ENCODE measurements around the gene TBC1D8.

TBC1D8 gene

DNA sequence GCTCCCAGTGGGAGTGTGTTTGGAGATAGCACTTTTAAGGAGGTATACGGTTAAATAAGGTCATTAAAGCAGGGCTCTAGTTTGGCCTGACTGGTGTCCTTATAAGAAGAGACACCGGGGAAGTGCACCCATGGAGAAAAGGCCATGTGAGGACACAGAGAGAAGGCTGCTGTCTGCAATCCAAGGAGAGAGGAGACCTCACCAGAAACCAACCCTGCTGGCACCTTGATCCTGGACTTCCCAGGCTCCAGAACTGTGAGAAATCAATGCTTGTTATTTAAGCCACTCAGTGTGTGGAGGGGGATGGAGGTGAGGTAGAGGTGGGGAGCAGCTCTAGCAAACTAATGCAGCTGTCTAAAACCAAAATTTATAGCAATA lies 87.1 kb downstream of the TBC1D8 start:
- no peak for DNase-seq
- H3K27me3 ChIP-seq (ENCODE audit: insufficient read depth, low read depth, severe bottlenecking) = no peaks in the 10 kb centered on the region
- H3K27ac ChIP-seq = no peak overlapping the region
- H3K36me3 ChIP-seq = peaks cover 4% of the 10 kb centered on the region; the same call in 1 of the 2 replicates
- no peak overlapping the region for H3K4me3 ChIP-seq (ENCODE audit: low read depth, low read length)
- no peaks in the 10 kb centered on the region for H3K9me3 ChIP-seq (ENCODE audit: severe bottlenecking)
- TF ChIP-seq, protein P1, sequence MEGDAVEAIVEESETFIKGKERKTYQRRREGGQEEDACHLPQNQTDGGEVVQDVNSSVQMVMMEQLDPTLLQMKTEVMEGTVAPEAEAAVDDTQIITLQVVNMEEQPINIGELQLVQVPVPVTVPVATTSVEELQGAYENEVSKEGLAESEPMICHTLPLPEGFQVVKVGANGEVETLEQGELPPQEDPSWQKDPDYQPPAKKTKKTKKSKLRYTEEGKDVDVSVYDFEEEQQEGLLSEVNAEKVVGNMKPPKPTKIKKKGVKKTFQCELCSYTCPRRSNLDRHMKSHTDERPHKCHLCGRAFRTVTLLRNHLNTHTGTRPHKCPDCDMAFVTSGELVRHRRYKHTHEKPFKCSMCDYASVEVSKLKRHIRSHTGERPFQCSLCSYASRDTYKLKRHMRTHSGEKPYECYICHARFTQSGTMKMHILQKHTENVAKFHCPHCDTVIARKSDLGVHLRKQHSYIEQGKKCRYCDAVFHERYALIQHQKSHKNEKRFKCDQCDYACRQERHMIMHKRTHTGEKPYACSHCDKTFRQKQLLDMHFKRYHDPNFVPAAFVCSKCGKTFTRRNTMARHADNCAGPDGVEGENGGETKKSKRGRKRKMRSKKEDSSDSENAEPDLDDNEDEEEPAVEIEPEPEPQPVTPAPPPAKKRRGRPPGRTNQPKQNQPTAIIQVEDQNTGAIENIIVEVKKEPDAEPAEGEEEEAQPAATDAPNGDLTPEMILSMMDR (IDR thresholded peaks at IDR 0.05; ENCODE audit: low read depth, low read length) = no peak

DNA sequence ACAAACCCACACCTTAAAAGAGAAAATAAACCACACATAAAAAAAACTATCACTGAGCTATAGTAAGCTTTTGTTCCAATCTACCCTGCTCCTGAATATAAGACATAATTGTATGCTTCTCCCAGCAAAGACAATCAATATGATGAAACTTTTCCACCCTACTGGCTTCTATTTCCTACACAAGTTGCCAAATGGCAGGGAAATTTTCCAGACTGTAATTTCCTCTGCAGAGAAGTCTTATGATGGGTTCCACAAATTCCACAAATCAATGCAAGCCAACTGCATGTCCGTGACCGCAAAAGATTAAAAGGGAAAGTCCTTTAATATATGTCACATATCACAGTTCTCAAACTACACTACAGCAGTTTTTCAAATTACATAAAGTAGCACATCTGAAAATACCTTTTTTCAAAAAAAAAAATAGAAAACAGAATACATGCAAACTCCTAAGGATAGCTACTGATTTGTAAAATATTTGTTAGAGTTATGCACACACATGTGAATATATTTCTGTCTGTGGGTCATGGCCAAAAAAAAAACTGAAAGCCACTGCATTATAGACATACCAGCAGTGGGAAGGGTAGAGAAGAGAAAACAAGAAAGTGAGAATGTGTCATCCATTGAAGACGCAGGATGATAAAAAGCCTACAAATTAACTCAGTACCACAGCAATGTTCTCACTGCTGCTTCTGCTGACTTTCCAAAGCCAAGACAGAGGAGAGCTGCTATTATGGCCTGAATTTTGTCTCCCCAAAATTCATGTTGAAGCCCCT lies 87.6 kb downstream of the TBC1D8 start:
- TF ChIP-seq, protein P1 (IDR thresholded peaks at IDR 0.05; ENCODE audit: low read depth, low read length) = no peak
- Histone ChIP-seq H3K27ac (no peak overlapping the region), H3K36me3 (peaks cover 5% of the 10 kb centered on the region; the same call in 1 of the 2 replicates), H3K4me3 (ENCODE audit: low read depth, low read length) (no peak overlapping the region), H3K27me3 (ENCODE audit: insufficient read depth, low read depth, severe bottlenecking) (no peaks in the 10 kb centered on the region), H3K9me3 (ENCODE audit: severe bottlenecking) (no peaks in the 10 kb centered on the region)
- no peak for DNase-seq

DNA sequence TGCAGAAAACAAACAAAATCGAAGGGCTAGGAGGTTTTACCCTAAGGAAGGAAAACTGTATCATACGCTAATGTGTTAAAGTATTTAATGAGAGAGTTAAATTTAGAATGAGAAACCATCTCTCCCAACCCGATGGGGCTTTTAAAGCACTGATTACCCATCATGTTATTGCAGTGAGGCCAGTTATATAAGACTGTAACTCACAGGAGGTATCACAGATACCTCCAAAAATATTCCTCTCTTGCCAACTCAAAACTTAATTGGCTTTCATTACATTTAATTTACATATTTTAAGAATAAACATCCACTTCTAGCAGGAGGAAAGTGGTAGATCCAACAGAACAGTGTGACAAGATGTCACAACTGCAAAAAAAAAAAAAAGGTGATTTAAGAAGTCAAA lies 92.8 kb downstream of the TBC1D8 start:
- Histone ChIP-seq H3K36me3 (peaks cover 34% of the 10 kb centered on the region), H3K27me3 (ENCODE audit: insufficient read depth, low read depth, severe bottlenecking) (no peaks in the 10 kb centered on the region)
- TF ChIP-seq, protein P1 (IDR thresholded peaks at IDR 0.05; ENCODE audit: low read depth, low read length) = no peak

DNA sequence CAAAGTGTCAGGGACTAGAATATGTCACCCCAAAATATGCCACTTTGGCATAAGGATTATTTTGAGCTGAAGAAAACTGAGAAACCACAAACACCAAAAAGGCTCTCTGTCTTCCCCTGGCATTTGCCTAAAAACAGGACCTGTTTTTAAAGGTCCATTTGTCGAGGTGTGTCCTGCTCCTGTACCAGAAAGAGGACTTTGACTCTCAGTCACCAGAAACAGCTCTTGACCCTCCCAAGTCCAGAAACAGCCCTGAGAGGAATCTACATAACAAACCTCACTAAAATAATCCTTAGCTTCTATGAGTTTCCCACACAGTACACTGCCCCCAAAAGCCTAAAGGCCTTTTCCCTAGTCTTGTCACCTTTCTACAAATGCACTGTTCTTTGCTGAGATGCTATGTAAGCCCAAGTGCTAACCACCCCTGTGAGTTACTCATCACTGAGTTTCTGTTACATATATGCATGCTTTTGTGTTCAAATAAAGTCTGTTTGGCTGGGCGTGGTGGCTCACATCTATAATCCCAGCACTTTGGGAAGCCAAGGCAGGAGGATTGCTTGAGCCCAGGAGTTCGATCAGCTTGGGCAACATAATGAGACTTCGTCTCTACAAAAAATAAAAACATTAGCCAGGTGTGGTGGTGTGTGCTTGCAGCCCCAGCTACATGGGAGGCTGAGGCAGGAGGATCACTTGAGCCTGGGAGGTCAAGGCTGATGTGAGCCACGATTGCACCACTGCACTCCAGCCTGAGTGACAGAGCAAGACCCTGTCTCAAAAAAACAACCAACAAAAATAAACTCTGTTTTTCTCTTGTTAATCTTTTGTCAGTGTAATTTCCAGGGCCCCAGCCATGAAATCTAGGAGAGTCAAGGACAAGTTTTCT lies 93.9 kb downstream of the TBC1D8 start:
- no peak for DNase-seq
- TF ChIP-seq, protein P1 (IDR thresholded peaks at IDR 0.05; ENCODE audit: low read depth, low read length) = no peak
- no peak overlapping the region for H3K4me3 ChIP-seq (ENCODE audit: low read depth, low read length)
- H3K27me3 ChIP-seq (ENCODE audit: insufficient read depth, low read depth, severe bottlenecking) = no peaks in the 10 kb centered on the region
- peaks cover 37% of the 10 kb centered on the region for H3K36me3 ChIP-seq
- no peaks in the 10 kb centered on the region for H3K9me3 ChIP-seq (ENCODE audit: severe bottlenecking)
- H3K27ac ChIP-seq = no peak overlapping the region

More for the DNA sequence above, 92.8 kb downstream of the TBC1D8 start:
- no peak overlapping the region for H3K27ac ChIP-seq
- no peaks in the 10 kb centered on the region for H3K9me3 ChIP-seq (ENCODE audit: severe bottlenecking)
- no peak for DNase-seq
- H3K4me3 ChIP-seq (ENCODE audit: low read depth, low read length) = no peak overlapping the region

DNA sequence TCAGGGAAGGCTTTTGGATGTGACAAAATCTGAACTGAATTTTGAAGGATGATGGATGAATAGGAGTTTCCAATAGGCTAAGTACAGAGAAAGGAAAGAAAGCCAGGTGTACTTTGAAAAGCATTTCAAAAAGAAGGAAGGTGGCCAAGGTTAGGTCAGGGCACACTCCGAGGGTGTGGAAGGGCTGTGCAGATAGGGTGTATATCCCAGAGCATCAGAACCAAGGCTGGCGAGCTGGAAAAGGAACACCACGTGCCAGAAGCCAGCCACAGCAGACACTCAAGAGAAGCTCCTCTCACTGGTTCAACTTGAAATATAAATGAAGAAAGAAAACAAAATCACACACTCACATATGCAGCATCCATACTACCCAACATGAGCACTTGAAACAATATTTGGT lies 98.1 kb downstream of the TBC1D8 start:
- Histone ChIP-seq H3K9me3 (ENCODE audit: severe bottlenecking) (no peaks in the 10 kb centered on the region), H3K27me3 (ENCODE audit: insufficient read depth, low read depth, severe bottlenecking) (no peaks in the 10 kb centered on the region), H3K27ac (no peak overlapping the region), H3K4me3 (ENCODE audit: low read depth, low read length) (no peak overlapping the region), H3K36me3 (peaks cover 64% of the 10 kb centered on the region)
- TF ChIP-seq, protein P1 (IDR thresholded peaks at IDR 0.05; ENCODE audit: low read depth, low read length) = no peak
- no peak for DNase-seq
